Hematopoietic multipotent progenitor cell treated with erythropoietin and hydrocortisone succinate and interleukin-3 and kit ligand, for 4 days (in vitro differentiated cells): Measurements from ENCODE around the gene FRYL.

Experiments
- DNase-seq: peaks from one replicate; pipeline ENCODE4 v3.0.0-alpha.2; 2015

Gene FRYL

DNA sequence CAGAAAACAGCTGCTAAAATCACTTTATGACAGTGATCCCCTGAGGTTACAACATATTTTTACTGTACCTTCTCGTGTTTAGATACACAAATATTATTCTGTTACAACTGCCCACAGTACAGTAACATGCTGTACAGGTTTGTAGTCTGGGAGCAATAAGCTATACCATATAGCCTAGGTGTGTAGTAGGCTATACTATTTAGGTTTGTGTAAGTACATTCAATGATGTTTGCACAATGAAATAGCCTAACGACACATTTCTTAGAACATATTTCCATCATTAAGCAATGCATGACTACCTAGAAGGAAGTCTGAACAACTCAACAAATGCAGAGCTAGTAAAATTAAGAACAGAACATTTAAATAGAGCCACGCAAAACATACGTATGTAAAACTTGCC lies 177.3 kb downstream of the FRYL start:
- DNase-seq: no peak

GRCh38 chr4:48602222-48602621 lies 177.9 kb downstream of the FRYL start:
- DNase-seq: no peak

DNA sequence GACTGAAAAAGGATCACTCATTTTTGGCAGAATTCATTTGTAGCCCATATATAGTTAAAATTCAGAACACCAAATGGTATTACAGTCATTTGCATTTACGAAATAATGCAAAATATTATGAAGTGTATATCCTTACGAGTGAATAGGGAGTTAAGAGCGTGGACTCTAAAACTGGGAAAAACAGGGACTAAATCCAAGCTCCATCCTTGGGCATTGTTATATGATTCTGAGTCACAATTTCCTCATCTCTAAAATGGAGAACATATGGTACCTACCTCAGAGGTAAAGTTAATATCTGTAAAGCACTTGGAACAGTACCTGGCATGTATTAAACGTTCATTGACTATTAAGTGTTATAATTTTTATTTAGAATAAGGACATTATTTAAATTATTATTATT lies 183.7 kb downstream of the FRYL start:
- DNase-seq: no peak

- DNase-seq: no peak
These were observed 185.9 kb downstream of the FRYL start for GRCh38 chr4:48594180-48594579.

GRCh38 chr4:48591372-48591771 lies 188.7 kb downstream of the FRYL start:
- no peak for DNase-seq

- no peak for DNase-seq
These were observed 189.2 kb downstream of the FRYL start for GRCh38 chr4:48590884-48591283.

DNA sequence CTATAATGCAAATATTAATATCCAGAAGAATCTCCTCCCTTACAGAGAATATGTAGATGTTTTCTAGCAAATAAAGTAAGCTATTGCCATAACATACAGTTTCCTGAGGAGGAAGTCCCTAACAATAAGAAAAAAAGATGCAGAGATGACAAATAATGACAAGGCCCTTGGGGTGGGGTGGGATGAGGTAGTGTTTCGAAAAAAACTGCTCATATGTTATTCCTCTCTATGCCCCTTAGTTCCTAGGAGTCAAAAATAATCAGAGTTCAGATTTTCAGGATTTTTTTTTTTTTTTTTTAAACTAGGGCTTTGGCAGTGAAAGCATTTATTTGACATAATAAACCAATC lies 191.0 kb downstream of the FRYL start:
- no peak for DNase-seq

- no peak for DNase-seq
These were observed 191.6 kb downstream of the FRYL start for GRCh38 chr4:48588230-48589097.

GRCh38 chr4:48585401-48585800 lies 194.7 kb downstream of the FRYL start:
- no peak for DNase-seq

GRCh38 chr4:48578132-48578968 lies 201.7 kb downstream of the FRYL start:
- peak; percentile 83 for DNase-seq

GRCh38 chr4:48575964-48576363 lies 204.1 kb downstream of the FRYL start:
- DNase-seq: no peak

- no peak for DNase-seq
These were observed 208.6 kb downstream of the FRYL start for GRCh38 chr4:48571471-48571870.

- DNase-seq: no peak
These were observed 209.3 kb downstream of the FRYL start for GRCh38 chr4:48570646-48571220.

DNA sequence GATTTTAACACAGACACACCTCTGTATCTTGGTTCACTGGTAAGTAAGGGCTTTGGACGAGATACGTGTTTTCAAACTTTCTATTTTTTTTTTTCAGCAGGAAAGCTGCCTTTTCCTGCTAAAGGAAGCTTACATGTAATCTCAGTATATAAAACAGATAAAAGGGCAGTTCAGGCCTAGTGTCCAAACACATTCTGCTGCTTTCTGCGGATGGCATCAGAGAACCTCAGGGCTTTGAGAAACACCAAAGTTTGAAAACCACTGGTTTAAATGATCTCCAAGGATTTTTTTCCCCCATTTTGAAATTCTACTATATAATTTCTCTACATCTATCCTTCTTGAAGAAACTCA lies 214.1 kb downstream of the FRYL start:
- no peak for DNase-seq

DNA sequence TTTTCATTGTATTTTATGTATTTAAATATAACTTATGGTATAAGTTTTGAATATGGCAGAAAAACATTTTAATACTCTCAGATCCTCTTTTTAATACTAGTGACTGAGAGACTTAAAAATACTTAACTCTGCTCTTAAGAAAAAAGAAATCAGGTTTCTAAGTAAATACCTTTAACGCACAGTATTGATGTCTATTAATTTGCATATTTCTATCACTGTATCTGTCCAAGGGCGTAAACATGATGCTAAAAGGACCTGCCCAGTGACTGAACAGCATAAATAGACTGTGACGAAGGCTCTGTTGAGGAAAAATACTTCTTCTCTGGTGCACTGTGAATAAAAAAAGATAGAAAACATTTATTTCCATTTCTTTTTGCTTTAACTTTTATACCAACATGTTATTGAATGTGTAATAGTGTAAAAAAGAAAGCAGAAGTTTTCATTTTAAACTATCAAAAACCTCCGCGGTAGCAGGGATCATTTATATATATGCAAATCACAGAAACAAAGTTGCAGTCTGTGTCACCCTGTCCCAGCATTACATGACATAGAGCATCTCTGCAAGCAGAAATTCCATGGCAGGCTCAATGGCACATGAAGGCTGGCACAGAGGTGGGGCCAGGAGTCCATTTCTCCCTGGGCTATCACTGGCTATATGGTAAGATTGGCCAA lies 214.6 kb downstream of the FRYL start:
- DNase-seq: no peak

GRCh38 chr4:48564151-48564550 lies 215.9 kb downstream of the FRYL start:
- DNase-seq: no peak

GRCh38 chr4:48558819-48559218 lies 221.3 kb downstream of the FRYL start:
- DNase-seq: peak; percentile 54

DNA sequence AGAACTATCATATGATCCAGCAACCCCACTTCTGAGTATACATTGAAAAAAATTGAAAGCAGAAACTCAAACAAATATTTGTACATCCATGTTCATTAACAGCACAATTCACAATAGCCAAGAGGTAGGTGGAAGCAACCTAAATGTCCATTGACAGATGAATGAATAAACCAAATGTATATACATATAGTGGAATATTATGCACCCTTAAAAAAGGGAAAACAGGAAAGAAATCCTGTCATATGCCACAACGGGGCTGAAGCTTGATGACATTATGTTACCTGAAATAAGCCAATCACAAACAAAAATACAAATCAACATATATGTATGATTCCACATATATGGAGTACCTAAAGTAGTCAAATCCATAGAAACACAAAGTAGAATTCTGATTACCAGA lies 222.1 kb downstream of the FRYL start:
- DNase-seq: no peak

- peak; percentile 23 for DNase-seq
These were observed 222.6 kb downstream of the FRYL start for GRCh38 chr4:48557478-48557877.

- no peak for DNase-seq
These were observed 223.8 kb downstream of the FRYL start for GRCh38 chr4:48556268-48556667.

DNA sequence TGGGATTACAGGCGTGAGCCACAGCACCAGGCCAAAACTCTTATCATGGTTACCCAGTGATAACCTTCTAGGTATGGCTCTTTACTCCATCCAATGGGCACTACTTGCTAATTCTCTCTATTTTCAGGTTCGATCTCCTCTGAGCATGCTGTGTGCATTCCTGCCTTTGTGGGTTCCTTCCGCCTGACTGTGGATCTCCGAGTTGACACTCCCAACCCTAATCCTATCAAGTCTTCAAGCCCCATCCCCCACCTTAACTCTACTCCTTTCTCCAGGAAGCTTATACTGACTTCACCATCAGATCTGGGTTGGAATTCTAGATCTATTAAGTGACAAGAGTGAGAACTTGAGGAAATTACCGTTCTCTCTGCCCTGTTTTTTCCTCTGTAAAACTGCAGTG lies 225.5 kb downstream of the FRYL start:
- DNase-seq: no peak

DNA sequence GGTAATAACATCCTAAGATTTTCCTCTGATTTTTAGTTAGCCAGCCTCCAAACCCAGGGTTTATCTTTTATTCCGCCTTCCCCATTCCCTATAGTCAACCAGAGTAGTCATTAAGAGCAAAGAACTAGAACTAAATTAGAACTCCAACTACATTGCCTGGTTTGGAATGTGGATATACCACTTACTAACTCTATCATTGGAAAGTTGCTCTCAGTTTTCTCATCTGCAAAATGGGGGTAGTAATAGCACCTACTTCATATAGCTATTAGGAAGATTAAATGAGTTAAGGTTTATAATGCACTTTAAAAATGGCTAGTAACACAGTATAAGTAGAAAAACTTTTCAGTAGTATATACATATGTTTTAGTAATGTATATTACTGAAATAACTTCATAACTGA lies 226.4 kb downstream of the FRYL start:
- DNase-seq: no peak

DNA sequence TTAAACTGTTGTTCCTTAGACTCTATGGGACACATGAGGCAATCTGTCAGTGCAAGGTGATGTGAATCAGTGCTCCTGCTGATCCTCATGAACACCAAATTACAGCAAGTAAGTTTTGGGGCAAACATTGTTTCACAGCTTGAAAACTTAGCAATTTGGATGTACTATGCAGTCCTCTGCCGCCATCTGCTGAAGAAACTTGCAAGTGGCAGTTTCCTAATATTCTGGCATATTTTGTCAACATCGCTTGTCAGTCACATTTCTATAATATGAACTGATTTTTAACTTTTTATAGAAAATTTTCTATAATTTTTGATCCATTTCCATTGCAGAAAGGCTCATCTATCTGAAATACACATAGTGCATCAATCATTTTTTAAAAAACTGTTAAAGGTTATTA lies 233.7 kb downstream of the FRYL start:
- DNase-seq: peak; percentile 77
